Measurements from ENCODE around the gene FNDC3A.

DNA sequence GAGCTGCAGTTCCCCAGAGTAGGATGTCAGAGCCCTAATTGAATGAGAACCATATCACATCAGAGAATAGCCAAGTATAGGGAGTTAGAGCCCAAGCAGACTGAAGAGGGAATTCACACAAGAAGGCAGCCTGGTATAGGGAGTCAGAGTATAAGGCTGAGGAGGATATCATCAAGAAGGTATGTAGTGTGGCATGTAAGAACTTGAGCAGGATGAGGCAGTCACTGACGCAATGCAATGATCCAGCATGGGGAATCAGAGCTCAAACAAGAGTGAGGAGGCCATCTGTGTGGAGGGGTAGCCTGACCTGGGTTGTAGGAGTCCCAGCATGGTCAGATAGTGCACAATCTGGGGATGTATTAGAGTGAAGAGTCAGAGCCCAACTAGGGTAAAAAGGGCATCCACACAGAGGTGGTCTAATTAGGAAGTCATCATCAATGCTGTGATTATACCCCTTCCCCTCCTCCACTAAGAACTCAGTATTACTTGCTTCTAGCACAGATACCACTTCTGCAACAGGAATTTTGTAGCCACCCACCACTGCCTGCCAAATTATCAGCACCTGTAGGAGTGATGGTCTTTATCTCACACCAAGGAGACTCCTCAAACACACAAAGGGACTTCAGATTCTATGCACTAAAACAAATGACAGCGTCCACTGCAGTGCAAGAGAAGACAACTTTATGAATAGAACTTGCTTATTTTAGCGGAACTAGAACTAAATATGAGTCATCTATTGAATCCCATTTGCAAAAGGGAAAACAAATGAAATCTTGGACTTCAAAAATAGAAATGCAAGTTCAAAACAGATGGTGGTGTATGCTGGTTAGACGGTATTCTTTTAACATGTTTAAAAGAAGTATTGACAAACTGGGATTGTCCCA lies 107.2 kb downstream of the FNDC3A start:
- TF ChIP-seq, protein P1, sequence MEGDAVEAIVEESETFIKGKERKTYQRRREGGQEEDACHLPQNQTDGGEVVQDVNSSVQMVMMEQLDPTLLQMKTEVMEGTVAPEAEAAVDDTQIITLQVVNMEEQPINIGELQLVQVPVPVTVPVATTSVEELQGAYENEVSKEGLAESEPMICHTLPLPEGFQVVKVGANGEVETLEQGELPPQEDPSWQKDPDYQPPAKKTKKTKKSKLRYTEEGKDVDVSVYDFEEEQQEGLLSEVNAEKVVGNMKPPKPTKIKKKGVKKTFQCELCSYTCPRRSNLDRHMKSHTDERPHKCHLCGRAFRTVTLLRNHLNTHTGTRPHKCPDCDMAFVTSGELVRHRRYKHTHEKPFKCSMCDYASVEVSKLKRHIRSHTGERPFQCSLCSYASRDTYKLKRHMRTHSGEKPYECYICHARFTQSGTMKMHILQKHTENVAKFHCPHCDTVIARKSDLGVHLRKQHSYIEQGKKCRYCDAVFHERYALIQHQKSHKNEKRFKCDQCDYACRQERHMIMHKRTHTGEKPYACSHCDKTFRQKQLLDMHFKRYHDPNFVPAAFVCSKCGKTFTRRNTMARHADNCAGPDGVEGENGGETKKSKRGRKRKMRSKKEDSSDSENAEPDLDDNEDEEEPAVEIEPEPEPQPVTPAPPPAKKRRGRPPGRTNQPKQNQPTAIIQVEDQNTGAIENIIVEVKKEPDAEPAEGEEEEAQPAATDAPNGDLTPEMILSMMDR (IDR thresholded peaks at IDR 0.05) = no peak
- TF ChIP-seq POLR2A (IDR thresholded peaks at IDR 0.05) = no peak
